Regular cardiac myocyte (primary cell): ENCODE measurements around the gene PTPN23. TPM values are rescaled to one million over a fixed set of nuclear protein-coding genes. Genes with fewer than 3 reads are reported as not detected.

Experiments
- total RNA-seq: library from RNA; depleted of rRNA; stranded (reverse); fragments of >200 nt; gene quantifications from 2 replicates; pipeline ENCODE4 v1.2.3, GENCODE V29; 2014

PTPN23 gene, protein sequence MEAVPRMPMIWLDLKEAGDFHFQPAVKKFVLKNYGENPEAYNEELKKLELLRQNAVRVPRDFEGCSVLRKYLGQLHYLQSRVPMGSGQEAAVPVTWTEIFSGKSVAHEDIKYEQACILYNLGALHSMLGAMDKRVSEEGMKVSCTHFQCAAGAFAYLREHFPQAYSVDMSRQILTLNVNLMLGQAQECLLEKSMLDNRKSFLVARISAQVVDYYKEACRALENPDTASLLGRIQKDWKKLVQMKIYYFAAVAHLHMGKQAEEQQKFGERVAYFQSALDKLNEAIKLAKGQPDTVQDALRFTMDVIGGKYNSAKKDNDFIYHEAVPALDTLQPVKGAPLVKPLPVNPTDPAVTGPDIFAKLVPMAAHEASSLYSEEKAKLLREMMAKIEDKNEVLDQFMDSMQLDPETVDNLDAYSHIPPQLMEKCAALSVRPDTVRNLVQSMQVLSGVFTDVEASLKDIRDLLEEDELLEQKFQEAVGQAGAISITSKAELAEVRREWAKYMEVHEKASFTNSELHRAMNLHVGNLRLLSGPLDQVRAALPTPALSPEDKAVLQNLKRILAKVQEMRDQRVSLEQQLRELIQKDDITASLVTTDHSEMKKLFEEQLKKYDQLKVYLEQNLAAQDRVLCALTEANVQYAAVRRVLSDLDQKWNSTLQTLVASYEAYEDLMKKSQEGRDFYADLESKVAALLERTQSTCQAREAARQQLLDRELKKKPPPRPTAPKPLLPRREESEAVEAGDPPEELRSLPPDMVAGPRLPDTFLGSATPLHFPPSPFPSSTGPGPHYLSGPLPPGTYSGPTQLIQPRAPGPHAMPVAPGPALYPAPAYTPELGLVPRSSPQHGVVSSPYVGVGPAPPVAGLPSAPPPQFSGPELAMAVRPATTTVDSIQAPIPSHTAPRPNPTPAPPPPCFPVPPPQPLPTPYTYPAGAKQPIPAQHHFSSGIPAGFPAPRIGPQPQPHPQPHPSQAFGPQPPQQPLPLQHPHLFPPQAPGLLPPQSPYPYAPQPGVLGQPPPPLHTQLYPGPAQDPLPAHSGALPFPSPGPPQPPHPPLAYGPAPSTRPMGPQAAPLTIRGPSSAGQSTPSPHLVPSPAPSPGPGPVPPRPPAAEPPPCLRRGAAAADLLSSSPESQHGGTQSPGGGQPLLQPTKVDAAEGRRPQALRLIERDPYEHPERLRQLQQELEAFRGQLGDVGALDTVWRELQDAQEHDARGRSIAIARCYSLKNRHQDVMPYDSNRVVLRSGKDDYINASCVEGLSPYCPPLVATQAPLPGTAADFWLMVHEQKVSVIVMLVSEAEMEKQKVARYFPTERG (N-terminal part only)
- total RNA-seq = 9.9 and 19.9 TPM in 2 replicates

GRCh38 chr3:47380601-47381316, at the start of gene PTPN23:
Gene PTPN23, plus strand, starts transcription at chr3:47381021. Its CDS starts 76 bp downstream, at chr3:47381097.

Other genes starting within 250 kb of the PTPN23 start
- 20.5 and 28.2 TPM in 2 replicates for gene SETD2, start 216.9 kb upstream of the PTPN23 start, total RNA-seq
- 1.7 and 4.0 TPM in 2 replicates for gene KIF9, start 98.2 kb upstream of the PTPN23 start, total RNA-seq
- gene KLHL18, start 98.1 kb upstream of the PTPN23 start, total RNA-seq = 18.3 and 35.1 TPM in 2 replicates
- 54.4 and 55.8 TPM in 2 replicates for gene SCAP, start 94.9 kb downstream of the PTPN23 start, total RNA-seq
- gene ELP6, start 132.7 kb downstream of the PTPN23 start, total RNA-seq = 24.0 and 40.6 TPM in 2 replicates
- gene CSPG5, start 197.8 kb downstream of the PTPN23 start, total RNA-seq = 0.19 and 0.28 TPM in 2 replicates